HG02970 (cell line): Measurements from ENCODE around the gene ARHGEF1.
"Not testable (repeated sequence)": the region's sequence is repeated elsewhere in the genome, so short reads cannot be mapped to it uniquely, and the experiment has no call there.

Experiments
- ATAC-seq: cut with Tn5 transposase; IDR thresholded peaks from one replicate; pipeline ENCODE4 v1.9.1; 2021; ENCODE audit warnings: mild to moderate bottlenecking, moderate library complexity, moderate number of reproducible peaks; ENCODE audit not compliant: unreplicated experiment, low FRiP score

The ARHGEF1 gene

DNA sequence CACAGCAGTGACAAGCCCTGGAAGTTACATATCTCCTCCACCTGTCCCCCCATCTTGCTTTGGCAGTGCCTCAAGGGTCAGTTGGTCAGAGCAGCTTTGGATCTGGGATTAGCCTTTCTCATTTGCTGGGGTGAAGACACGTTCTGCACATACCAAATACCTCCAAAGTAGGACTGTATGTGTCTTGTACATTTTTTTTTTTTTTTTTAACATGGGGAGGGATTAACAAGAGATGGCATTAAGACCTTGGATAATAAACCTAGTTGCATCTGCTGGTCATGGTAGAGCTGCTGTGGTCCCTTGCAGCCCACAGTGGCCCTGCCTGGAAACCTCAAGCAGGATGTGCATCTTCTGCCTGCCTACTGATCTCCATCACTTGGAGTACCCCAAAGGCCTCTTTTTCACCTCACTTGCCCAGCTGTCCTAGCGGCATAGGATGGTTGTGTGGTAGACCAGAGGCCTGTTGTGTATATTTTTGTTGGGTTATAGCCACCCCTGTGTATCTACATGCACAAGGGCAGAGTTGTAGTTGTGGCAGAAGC lies 20.5 kb upstream of the ARHGEF1 start:
- ATAC-seq = no peak

DNA sequence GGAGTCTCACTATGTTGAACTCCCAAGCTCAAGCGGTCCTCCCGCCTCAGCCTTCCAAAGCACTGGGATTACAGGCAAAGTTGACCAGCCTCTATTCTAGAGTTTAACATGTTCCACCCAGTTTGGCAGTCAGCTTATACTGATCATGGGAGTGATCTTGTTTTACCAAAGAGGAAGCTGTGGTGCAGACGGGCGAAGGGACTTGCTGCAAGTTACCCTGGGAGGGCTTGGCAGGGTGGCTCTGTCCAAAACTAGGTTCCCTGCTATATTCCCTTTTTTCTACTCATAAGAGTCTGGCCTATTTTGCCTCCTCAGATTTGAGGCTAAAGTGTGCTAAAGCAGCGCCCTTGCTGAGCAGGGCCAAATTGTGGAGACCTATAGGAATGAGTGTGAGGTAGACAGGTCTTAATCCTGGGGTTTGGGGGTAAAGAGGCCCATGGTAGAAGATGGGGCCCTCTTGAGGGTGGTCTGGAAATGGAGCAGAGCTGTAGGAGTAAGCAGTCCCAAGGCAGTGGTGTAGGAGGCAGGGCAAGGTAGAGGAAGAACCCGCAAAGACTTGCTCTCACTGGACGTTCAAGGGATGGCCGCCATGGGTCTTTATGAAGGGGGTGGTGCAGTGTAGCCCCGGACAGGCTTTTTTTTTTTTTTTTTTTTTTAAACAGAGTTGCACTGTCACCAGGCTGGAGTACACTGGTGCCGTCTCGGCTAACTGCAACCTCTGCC lies 19.6 kb upstream of the ARHGEF1 start:
- ATAC-seq = no peak

DNA sequence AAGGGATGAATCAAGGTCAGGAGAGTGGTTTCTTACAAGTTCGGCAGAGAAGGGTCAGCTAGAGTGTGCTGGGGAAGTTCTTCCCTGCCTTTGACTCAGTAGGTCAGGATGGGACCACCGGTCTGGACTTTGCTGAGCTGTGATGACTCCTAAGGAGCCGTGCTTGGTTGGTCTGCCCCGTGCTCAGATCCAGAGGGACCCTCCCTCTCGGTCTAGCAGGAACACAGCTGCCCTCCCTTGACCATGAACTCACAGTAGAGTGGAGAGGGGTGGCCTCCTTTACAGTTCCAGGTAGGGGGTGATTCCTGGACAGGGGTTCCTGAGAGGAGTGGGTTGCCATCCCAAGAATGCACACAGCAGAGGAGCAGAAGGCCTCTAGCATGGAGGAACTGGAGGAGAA lies 18.6 kb upstream of the ARHGEF1 start:
- no peak for ATAC-seq

DNA sequence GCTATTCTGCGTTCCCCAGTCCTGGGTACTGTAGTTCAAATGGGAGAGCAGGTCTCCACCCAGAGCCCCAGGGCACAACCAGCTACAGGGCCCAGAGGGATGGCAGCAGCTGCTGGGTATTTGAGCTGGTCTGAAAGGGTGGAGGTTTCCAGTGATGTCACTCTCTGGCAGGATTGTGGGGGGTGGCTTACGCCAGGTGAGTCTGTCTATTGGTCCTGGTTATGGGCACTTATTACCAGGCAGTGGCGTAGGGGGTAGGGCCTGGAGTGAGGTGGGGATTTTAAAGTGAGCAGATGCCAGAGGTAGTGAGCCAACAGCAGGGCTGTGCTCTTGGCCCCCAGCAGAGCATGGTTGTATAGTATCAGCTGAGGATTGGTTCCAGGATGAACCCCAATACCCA lies 16.7 kb upstream of the ARHGEF1 start:
- no peak for ATAC-seq

DNA sequence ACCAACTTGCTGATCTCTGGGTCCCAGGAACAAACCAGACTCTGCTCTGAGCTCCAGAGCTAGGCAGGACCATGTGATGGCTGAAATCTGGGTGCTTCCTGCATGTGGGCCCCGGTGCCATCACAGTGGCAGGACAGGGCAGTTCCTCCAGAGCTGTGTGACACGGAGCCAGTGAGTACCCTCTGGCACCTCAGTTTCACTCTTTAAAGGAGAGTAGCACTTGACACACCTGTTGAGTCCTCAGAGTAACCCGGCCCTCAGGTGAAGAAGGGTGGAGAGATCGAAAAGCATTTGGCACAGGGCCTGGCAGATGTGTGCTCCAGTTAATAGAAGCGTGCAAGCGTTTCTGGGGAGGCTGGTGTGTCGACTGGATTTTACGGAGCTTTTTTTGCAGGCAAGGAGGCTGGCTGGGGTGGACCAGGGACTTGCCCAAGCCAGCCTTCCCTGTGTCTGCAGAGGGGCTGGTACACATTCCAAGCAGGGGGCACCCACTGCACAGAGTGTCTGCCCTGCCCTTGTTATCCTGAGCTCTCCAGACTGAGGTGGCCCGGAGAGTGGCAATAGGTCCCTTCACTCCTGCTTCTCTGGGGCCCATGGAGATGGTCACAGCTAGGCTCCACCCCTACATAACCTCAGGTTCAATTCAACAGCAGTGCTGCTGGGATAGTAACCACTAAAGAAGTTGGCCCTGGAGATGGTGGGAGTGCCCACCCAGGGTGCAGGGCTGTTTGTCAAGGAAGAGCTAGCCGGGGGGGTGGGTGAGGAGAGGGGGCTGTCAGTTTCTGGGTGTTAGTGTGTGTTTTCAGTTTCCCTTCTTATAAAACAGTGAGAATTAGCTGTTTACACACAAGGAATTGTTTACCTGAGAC lies 14.6 kb upstream of the ARHGEF1 start:
- ATAC-seq = no peak

DNA sequence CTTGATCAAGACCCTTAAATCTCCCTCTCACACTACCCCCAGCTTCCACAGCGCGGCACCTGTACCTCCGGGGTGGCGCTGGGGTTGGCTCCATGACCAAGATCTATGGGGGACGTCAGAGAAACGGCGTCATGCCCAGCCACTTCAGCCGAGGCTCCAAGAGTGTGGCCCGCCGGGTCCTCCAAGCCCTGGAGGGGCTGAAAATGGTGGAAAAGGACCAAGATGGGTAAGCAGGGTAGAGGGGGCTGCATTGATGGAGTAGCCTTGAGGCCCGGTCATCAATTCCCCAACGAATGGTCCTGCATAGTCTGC lies 14.0 kb upstream of the ARHGEF1 start:
- ATAC-seq = no peak

DNA sequence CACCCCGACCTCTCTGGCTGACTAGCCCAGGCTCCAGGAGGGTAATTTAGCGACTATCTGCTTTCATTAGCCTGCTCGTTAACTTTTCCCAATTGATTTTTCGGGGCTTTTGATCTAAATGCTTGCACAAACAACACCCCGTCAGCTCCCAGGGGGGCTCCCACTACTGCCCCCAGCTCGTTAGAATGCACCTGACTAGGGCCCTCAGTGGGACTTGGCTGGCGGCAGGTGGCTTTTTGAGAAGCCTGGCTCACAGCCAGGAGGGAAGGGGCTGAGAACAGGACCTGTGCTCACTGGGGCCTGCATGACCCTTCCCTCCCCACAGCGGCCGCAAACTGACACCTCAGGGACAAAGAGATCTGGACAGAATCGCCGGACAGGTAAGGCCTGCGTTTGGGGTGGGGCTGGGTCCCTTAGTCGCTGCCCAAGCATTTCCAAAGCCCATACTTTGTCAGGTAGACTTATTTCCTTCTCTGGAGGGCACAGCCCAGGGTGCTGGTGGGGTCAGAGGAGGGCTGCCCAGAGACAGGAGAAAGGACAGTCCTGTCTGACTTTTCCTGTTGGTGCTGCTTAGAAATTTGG lies 13.5 kb upstream of the ARHGEF1 start:
- ATAC-seq = no peak

DNA sequence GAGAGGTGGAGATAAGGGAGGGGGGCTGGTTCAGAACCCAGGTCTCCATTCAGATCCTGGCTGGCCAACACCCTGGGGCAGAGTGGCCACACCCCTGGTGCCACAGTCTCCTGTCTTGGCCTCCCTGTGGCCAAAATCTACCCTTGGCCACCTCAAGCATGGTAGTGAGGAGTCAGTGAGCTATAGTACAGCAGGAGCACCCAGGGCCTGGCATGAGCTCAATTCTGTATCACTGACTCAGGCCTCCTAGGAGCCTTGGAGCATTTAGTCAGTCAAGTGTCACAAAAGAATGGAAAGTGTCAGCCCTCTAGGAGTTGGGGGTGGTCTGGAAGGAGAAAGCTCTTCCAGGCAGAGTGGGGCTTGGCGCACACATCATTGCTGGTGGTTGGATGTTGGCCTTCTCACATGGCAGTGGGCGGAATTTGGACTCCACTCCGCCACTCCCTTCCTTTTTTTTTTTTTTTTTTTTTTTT lies 12.5 kb upstream of the ARHGEF1 start:
- ATAC-seq = no peak

DNA sequence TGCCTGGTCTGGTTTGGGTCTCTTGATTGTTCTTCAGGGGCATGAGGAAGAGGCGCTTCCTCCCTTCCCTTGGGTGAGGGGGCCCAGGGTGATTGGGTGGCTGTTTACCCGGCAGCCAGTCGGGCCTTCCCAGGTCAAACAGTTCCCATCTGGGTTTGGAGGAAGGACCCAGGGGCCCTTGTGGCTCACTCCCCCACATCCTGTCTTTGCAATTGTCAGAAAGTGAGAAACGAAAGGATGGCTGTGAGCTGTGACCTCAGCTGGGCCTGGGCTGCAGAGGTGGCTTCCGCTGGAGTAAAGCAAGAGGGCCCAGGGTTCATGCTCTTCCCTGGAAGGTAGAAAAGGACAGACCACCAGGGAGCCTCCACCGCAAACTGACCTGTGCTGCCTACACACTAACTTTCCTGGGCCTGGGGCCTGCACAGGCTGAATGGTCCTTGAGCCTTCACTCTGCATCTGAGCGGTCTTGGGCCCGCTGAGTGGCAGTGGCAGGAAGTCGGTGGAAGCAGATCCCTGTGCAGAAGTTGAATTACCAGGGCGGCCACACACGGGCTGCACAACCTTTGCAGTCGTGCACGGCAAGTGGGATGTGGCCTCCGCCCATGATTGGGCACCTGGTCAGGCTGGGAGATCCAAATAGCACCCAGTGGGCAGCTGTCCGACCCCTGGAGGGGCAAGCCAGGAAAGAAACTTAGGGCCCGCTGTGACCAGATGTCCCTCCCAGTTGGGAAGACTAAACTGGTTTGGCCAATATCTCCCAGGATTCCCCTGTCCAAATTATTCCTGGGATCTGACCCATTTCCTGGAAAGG lies 11.2 kb upstream of the ARHGEF1 start:
- ATAC-seq = peak; percentile 39

DNA sequence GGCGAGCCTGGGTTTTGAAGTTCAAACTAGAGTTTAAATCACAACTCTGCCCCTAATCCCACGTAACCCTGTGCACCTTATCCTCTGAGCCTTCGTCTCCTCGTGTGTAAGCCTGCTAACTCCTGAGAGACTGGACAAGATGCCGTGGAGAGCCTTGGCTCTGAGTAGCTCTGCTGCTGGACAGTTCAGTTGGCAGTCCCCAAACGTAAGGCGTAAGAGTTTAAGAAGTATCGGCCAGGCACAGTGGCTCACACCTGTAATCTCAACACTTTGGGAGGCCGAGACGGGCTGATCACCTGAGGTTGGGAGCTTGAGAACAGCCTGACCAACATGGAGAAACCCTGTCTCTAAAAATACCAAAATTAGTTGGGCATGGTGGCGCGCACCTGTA lies 10.6 kb upstream of the ARHGEF1 start:
- no peak for ATAC-seq

DNA sequence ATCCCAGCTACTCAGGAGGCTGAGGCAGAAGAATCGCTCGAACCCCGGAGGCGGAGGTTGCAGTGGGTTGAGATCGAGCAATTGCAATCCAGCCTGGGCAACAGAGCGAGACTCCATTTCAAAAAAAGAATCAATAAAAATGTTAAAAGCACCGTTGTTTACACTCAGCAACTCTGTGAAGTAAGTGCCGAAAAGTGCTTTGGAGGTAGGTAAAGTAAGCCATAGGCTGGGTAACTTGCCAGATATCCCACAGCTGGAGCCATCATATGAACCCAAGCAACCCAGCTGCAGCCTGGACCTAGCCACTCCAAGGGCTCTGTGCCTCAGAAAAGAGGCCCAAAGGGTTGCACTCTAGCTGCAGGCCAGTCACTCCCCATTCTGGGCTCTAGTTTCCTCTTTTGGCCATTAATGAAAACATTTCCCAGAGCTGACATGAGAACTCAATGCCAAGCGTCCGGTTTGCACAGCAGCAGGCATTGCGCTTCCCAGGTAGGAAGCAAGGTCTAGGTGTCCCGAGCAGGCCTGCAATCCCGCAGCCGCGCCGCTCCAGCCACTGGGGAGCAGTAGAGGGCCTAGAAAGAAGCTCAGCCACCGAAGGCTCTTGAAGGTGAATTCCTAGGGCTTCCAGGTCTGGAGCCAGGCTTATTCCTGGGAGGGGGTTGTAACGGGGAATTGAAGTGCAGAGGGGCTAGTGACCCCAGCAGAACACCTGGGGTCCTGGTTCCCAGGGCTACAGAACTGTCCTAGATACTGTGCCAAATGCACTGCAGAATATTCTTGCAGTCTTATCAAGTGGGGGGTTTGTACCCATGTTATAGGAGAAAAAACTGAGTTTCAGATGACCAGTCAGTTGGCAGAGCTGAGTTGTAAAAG lies 10.0 kb upstream of the ARHGEF1 start:
- no peak for ATAC-seq

DNA sequence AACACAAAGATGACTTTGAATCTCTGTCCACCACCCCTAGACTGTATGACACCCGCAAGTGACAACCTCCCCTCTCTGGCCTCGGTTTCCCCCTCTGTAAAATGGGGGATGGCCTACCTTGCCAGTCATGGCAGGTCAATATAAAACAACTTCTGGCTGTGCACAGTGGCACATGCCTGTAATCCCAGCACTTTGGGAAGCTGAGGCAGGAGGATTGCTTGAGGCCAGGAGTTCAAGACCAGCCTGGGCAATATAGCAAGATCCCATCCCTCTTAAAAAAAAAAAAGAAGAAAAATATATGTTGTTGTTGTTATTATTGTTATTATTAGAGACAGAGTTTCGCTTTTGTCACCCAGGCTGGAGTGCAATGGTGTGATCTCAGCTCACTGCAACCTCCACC lies 7.0 kb upstream of the ARHGEF1 start:
- not testable (repeated sequence) for ATAC-seq

DNA sequence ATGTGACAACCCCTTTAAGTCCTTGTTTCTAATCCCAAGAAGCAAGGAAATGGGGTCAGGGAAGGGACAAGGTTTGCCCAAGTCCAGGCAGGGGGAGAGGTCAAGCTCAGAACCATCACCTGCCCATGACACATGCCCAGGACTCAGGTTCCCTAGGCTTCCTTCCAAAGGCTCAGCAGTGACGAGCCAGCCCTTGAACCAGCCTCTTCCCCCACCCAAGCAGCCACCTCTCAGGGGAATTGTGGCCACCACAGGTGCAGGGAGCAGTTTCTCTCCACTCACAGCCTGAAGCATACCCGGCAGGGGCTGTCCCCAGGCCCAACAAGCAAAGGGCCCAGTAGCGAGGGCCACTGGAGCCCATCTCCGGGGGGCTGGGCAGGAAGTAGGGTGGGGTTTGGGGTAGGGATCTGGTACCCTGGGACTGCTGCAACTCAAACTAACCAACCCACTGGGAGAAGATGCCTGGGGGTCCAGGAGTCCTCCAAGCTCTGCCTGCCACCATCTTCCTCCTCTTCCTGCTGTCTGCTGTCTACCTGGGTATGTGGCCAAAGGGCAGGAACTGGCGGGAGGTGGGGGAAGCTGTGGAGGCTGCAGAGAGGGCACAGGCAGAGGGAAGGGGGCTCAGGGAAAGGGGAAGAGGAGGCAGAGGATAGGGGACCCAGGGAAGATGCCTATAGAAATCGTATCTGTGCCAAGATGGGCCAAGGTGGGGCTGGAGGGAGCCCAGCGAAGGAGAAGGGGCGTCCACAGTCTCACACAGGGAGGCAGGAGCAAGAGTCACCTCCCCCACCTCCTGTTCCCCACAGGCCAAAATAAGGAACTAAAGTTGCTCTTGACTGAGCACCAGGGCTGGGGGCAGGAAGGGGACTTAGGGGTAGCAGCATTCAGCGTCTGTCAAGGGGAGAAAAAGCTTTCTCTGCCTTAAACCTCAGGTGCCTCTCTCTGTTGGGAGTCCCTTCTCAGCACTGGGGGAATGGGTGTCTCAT lies 5.8 kb upstream of the ARHGEF1 start, which contains the start of gene CD79A:
Gene CD79A, plus strand, starts transcription at position 433 of the 986 bp plus-strand sequence. Its CDS starts 26 bp downstream, at position 459.
- ATAC-seq = peak; percentile 56

DNA sequence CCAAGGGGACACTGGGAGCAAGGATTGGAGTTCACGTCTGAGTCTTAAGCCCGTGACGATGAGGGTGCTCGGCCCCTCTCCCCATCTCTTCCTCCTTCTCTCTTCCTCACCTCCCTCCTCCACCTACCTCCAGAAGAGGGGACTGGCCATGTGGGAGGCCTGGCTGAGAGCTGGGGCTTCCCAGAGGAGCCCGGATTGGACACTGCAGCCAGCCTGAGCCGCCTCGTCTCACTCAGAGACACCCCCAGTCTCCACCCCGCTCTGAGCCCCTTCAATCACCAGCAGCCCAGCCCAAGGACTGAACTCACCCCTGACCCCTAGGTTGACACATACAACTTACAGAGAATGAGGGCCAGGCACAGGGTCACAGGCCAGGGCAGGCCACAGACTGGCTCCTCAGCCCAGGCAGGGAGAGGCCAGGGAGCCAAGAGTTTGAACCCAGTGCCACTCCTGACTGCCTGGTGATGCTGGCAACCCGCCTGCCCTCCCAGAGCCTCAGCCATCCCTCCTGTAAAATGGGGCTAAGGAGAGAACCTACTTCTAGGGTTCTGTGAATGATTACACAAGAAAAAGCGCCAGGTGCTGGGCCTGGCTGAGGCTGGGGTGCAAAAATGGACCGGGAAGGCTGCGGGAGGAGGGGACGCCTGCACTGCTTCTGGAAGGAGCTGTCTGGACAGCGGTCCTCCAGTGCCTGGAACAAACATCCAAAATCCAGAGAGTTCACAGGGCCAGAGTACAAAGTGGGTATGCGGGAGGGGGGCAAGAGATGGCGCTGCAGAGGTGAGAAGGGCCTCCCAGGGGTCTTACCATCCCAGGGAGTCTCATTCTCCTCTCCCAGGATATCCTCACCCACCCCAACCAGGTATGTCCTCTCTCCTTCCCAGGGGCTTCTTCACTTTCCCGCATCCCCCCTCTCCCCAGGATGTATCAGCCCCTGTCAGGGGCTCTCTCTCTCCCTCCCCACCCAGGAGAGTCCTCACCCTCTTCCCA lies 4.8 kb upstream of the ARHGEF1 start:
- no peak for ATAC-seq

DNA sequence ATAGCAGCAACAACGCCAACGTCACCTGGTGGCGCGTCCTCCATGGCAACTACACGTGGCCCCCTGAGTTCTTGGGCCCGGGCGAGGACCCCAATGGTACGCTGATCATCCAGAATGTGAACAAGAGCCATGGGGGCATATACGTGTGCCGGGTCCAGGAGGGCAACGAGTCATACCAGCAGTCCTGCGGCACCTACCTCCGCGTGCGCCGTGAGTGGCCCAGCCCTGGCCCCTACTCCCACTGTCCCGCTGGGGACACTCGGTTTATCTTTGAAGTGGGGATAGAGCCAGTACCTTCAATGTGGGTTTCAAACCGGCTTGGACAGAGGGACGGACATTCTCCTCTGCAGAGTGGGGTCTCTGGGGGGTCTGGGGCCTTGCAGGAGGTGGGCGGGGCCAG lies 3.9 kb upstream of the ARHGEF1 start:
- no peak for ATAC-seq

DNA sequence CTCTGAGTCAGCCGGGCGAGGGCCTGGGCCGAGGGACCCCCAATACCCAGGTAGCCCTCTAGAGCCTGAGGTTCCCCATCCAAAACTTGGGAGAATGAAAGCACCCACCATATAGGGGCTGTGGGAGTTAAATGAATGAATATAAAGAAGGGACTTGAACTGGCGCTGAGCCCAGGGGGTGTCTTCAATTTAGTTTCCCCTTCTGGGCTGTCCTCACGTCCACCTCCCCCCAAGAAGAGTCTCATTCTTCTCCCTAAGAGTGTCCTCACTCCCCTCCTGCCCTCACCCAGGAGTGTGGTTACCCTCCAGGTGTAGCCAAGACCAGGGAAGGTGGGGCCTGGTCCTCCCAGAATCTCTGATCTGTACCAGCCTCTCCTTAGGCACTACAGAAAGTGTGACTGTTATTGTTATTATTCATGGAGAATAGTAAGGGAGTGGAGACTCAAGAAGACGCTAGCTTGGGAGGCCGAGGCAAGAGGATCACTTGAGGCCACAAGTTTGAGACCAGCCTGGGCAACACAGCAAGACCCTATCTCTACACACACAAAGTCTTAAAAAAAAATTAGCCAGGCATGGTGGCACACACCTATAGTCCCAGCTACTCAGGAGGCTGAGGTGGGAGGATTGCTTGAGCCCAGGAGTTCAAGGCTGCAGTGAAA lies 3.2 kb upstream of the ARHGEF1 start:
- no peak for ATAC-seq

DNA sequence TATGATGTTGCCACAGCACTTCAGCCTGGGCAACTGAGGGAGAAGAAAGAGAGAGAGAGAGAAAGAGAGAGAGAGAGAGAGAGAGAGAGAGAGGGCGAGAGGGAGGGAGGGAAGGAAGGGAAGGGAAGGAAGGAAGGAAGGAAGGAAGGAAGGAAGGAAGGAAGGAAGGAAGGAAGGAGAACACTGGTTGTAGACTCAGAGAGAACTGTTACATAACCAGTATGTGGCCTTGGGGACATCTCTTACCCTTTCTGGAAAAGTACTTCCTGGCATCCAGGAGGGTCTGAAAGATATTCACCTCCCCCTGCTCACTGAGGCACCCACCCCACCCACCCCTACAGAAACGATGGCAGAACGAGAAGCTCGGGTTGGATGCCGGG lies 2.7 kb upstream of the ARHGEF1 start:
- no peak for ATAC-seq
